Activated CD8-positive, alpha-beta memory T cell treated with anti-CD3 and anti-CD28 coated beads, Interleukin-2, amount 10 ng/mL, durations not matched to agents 7 days and 5 days (primary cell): ENCODE data around the gene A2M. TPM values are rescaled to one million over a fixed set of nuclear protein-coding genes. Genes with fewer than 3 reads are reported as not detected.
A peak's percentile ranks its signal among the peaks of the same experiment; 100 is the strongest.

Experiments
- ATAC-seq: fragments of 150-1000 bp; cut with Tn5 transposase; one replicate; pipeline ENCODE4 v1.10.0; 2021; ENCODE audit warnings: moderate library complexity
- CTCF ChIA-PET: fragments of 350-600 bp; sonication (Branson Sonifier 250); formaldehyde crosslinking; loops from one replicate; lab custom pipeline; 2021; ENCODE audit warnings: antibody characterized with exemption; lab: Charles Lee
- DNase-seq: peaks from one replicate; pipeline ENCODE4 v3.0.0-alpha.2; 2020
- H3K27ac Mint-ChIP-seq: one replicate; pipeline ENCODE4 v1.8.0; 2021; ENCODE audit warnings: mild to moderate bottlenecking, mixed read lengths
- H3K27me3 Mint-ChIP-seq: one replicate; pipeline ENCODE4 v1.8.0; 2021; ENCODE audit warnings: mixed read lengths
- H3K36me3 Mint-ChIP-seq: one replicate; pipeline ENCODE4 v1.8.0; 2021; ENCODE audit warnings: mild to moderate bottlenecking, mixed read lengths
- H3K4me1 Mint-ChIP-seq: one replicate; pipeline ENCODE4 v1.8.0; 2021; ENCODE audit warnings: mixed read lengths
- H3K4me3 Mint-ChIP-seq: one replicate; pipeline ENCODE4 v1.8.0; 2021; ENCODE audit warnings: mild to moderate bottlenecking, moderate library complexity, mixed read lengths
- H3K9me3 Mint-ChIP-seq: one replicate; pipeline ENCODE4 v1.8.0; 2022; ENCODE audit warnings: low read depth, mixed read lengths
- total RNA-seq, 2 experiments: library from RNA; stranded (reverse); gene quantifications; one replicate each; pipeline ENCODE4 v1.2.3, GENCODE V29; 2021

A2M gene
- total RNA-seq, 2 experiments from 2014 or later, result 0.12 TPM; not detected in 1

DNA sequence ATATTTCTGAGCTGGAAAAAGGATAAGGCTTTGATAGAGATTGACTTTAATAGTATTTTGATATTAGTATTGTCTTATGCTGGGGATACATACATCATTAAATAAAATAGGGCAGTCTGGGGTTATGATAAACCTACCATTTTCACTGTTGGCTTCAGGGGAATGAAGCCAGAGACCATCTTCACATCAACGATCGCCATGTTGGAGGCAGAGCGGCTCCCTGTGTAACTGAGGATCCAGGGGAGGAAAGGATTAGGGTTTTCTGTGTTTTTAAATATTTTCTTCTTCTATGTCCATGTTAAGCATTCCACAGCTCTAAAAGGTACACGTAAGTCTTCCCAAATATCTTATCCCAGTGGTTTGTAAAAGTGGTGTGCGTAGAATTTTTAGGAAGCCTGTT, 45.4 kb downstream of the A2M start:
- no peaks in the 10 kb centered on the region for H3K36me3 Mint-ChIP-seq
- CTCF ChIA-PET, result no interaction called here

DNA sequence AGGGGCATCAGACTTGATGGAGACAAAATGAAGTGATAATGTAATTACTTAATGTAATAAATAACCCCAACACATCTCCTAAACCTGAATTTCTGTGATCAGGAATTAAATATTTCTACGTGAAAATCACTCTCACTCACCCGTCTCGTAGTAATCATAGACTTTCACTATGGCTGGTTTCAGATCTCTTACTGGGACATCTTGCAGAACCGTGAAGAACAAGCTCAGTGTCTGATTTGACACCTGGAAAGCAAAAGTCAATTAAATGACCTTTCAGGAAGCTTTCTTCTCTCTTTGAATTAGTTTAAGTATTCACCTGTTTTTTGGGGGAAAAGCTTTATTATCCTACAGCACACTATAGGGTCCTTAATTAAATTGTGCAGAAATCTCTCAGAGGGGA, 47.1 kb downstream of the A2M start:
- CTCF ChIA-PET, result no interaction called here
- Mint-ChIP-seq H3K36me3 (no peaks in the 10 kb centered on the region), H3K4me1 (peaks cover 4% of the 10 kb centered on the region), H3K9me3 (no peaks in the 10 kb centered on the region), H3K27ac (no peak overlapping the region), H3K27me3 (peaks cover 28% of the 10 kb centered on the region), H3K4me3 (no peak overlapping the region)
- no peak for DNase-seq
- ATAC-seq, result no peak

More for the DNA sequence above, 45.4 kb downstream of the A2M start:
- no peak overlapping the region for H3K4me3 Mint-ChIP-seq
- ATAC-seq (no peak), DNase-seq (no peak)
- no peak overlapping the region for H3K27ac Mint-ChIP-seq
- no peaks in the 10 kb centered on the region for H3K9me3 Mint-ChIP-seq
- peaks cover 21% of the 10 kb centered on the region for H3K27me3 Mint-ChIP-seq
- no peaks in the 10 kb centered on the region for H3K4me1 Mint-ChIP-seq

DNA sequence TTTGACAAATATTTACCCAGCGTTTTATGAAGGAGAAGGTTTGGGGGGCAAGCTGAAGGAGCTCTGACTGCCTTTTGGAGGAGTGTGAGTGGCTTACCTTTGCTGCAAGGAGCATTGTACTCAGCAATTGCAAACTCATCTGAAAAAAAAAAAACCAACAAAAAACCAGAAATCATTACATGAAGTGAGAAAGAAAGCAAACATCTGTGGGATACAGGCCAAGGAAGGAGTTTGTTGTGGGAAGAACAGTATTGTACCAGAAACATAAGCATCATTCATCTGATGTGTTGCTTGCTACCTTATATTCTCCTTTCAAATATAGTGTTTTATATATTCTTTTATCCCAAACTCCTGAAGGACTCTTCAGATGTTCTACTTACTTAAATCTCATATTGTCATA, 47.6 kb downstream of the A2M start:
- Mint-ChIP-seq H3K4me1 (peaks cover 4% of the 10 kb centered on the region), H3K27ac (no peak overlapping the region), H3K9me3 (no peaks in the 10 kb centered on the region), H3K27me3 (peaks cover 33% of the 10 kb centered on the region), H3K4me3 (no peak overlapping the region), H3K36me3 (no peaks in the 10 kb centered on the region)
- DNase-seq (no peak), ATAC-seq (no peak)
- CTCF ChIA-PET, result no interaction called here

DNA sequence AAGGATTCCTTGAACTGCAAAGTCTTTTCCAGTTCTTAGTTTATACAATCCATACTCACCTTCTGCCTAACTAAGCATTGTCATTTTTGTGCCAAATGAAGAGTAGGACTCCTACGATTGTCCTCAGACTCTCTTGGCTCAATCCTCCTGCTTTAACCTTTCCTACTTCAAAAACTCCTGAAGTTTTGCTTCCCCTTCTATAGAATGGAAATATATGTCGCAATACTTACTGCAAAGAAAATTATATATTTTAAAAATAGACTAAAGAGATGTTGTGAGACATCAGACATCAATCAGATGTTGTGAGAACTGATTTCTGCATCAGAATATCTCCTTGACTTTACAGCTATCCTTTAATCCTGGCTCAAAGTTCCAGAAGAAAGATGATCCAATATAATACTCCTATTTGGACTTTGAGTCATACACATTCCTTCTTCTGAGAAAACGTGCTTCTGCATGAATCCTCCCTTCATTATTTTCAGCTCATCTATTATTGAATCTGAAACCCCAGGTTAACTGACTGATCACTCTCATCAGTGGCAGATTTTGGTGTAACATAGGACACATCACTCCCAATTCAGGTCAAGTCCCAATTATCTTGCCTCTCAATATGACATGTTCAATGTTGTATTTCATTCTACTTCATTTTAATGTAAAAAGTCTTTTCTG, 48.8 kb downstream of the A2M start:
- Mint-ChIP-seq H3K9me3 (no peaks in the 10 kb centered on the region), H3K27ac (no peak overlapping the region), H3K4me1 (peaks cover 4% of the 10 kb centered on the region), H3K27me3 (peaks cover 34% of the 10 kb centered on the region), H3K4me3 (no peak overlapping the region), H3K36me3 (no peaks in the 10 kb centered on the region)
- ATAC-seq, result no peak
- CTCF ChIA-PET, result interaction anchor here (2.0 kb wide), 1 partner anchor 17 kb away, joined by 6 read pairs; no protein-coding TSS in a partner anchor
- DNase-seq, result no peak

DNA sequence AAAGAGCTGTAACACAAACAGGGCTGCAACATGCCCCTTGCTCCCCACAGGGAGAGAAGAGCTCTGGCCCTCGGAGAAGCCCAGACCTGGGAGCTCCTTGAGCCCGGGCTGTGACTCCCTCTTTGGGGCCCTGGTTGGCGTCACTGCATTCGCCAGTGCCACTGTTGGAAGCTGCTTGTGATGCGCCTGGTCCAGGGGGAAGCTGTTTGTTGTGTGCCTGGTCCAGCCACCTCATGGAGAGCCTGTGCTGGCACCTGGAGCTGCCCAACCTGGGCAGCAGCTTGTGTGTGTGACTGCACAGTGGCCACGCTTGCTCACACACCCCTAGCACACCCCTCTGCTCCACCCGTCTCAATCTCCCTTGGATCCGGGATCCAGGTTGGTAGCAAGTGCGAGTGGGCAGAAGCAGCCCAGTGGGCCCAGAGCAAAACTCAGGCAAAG, 49.5 kb downstream of the A2M start:
- H3K9me3 Mint-ChIP-seq, result no peaks in the 10 kb centered on the region
- no peak overlapping the region for H3K27ac Mint-ChIP-seq
- H3K4me3 Mint-ChIP-seq, result no peak overlapping the region
- CTCF ChIA-PET, result interaction anchor here (2.0 kb wide), 1 partner anchor 17 kb away, joined by 6 read pairs; no protein-coding TSS in a partner anchor
- no peaks in the 10 kb centered on the region for H3K36me3 Mint-ChIP-seq
- H3K4me1 Mint-ChIP-seq, result peaks cover 4% of the 10 kb centered on the region
- peaks cover 34% of the 10 kb centered on the region for H3K27me3 Mint-ChIP-seq
- ATAC-seq (no peak), DNase-seq (no peak)

DNA sequence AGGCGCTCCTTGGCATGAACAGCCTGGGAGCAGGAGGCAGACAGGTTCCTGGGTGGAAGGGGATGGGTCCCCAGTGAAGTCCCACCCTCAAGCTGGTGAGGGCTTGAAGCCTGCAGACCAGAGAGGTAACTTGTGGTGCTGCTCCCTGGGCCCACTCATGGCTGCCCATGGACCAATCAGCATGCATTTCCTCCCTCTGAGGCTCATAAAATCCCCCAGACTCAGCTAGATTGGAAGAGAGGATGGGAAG, 50.2 kb downstream of the A2M start:
- CTCF ChIA-PET, result interaction anchor here (2.0 kb wide), 2 partner anchors 16 to 175 kb away, joined by 4 to 6 read pairs; no protein-coding TSS in a partner anchor
- no peak for ATAC-seq
- H3K27ac Mint-ChIP-seq, result no peak overlapping the region
- H3K9me3 Mint-ChIP-seq, result no peaks in the 10 kb centered on the region
- H3K36me3 Mint-ChIP-seq, result no peaks in the 10 kb centered on the region
- DNase-seq, result no peak
- H3K4me3 Mint-ChIP-seq, result no peak overlapping the region
- H3K27me3 Mint-ChIP-seq, result peaks cover 34% of the 10 kb centered on the region
- peaks cover 4% of the 10 kb centered on the region for H3K4me1 Mint-ChIP-seq

DNA sequence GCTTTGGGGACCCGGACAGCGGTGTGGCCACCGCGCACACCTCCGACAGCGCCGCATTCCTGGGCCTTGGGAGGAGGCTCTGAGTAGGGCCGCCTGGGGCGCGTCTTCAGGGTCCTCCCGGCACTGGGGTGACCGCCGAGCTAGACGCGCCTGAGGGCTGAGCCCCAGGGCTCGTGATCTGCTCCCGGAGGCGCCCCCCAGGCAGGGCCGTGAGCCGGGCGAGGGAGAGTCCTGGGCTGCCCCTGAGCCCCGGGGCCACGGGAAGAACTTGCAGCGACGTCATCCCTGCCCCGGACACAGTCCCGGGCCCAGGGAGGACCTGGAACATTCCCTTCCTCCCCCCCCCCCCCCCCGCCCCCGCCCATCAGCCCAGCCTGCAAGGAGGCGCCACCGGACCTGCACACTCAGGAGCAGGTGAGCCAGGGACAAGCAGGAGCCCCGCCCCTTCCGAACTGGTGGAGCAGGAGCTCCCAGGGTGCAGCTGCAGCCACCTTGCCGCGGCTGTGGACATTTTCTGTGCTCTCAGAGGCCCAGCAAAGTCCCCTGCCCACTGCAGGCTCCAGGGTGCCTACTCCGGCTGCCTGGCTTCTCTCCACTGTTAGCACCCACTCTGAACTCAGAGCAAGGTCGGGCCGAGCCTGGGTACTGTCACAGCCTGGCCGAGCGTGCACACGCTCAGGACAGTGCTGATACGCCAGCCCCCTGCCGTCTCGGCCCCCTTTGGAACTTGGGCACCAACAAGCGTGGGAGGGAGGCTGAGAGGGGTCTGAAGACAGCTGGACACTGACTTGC, 50.7 kb downstream of the A2M start:
- CTCF ChIA-PET, result interaction anchor here (1.0 to 2.0 kb wide), 5 partner anchors 12 to 174 kb away, joined by 3 to 6 read pairs (median 4); no protein-coding TSS in a partner anchor
- no peak for DNase-seq
- no peaks in the 10 kb centered on the region for H3K9me3 Mint-ChIP-seq
- H3K27ac Mint-ChIP-seq, result no peak overlapping the region
- H3K36me3 Mint-ChIP-seq, result no peaks in the 10 kb centered on the region
- peak; percentile 43 for ATAC-seq
- H3K27me3 Mint-ChIP-seq, result peaks cover 30% of the 10 kb centered on the region
- peak overlapping the region; percentile 62 for H3K4me3 Mint-ChIP-seq
- H3K4me1 Mint-ChIP-seq, result peaks cover 4% of the 10 kb centered on the region

DNA sequence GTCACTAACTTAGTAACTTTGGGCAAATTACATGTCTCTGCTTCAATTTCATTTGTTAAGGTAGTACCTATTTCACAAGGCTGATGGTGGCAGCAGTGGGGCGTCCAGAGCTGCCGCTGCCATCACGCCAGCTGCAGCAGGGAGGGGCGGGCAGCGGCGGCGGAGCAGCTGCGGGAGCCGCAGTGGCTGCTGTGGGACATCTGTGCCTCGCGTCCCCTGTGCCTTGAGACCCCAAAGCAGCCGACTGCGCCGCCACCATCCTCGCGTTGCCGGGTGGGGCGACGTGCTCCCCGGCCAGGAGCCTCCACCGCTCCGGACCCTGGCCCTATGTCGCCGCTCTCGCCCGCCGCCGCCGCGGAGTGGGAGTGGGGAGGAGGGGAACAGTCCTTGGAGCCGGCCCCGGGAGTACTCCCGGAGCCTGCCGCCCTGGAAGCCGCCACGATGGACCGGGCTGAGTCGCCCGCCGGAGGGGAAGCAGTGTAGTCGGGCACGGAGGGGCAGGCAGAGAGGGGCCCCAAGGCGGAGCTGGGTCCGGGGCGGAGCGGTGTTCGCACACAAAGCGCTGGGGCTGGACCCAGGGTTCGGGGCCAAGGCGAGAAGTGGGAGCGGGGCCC, 51.4 kb downstream of the A2M start:
- DNase-seq, result peak; percentile 67
- no peaks in the 10 kb centered on the region for H3K36me3 Mint-ChIP-seq
- peaks cover 29% of the 10 kb centered on the region for H3K27me3 Mint-ChIP-seq
- peaks cover 4% of the 10 kb centered on the region for H3K4me1 Mint-ChIP-seq
- ATAC-seq, result peak; percentile 90
- H3K27ac Mint-ChIP-seq, result no peak overlapping the region
- CTCF ChIA-PET, result interaction anchor here (0.8 to 2.0 kb wide), 8 partner anchors 11 to 406 kb away, joined by 3 to 5 read pairs (median 3); no protein-coding TSS in a partner anchor
- no peaks in the 10 kb centered on the region for H3K9me3 Mint-ChIP-seq
- H3K4me3 Mint-ChIP-seq, result peak overlapping the region; percentile 62

DNA sequence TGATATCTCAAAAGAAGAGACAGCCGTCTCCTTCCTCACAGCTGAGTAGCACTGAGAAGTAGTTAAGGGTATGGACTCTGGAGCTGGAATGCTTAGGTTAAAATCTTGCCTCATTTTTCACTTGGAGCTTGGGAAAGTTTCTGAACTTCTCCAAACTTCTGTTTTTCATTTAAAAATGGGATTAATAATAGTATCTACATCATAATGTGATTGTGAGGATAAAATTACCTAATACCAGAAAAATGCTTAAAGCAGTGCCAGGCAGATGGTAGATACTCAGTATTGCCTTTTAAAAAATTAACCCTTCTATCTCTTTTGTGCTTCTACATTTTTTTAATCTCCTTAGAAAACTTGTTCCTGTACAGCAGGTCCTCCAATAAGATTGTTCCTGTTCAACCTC, 63.1 kb downstream of the A2M start:
- peaks cover 3% of the 10 kb centered on the region for H3K4me1 Mint-ChIP-seq
- H3K36me3 Mint-ChIP-seq, result no peaks in the 10 kb centered on the region
- ATAC-seq (no peak), DNase-seq (no peak)
- no peaks in the 10 kb centered on the region for H3K9me3 Mint-ChIP-seq
- H3K27me3 Mint-ChIP-seq, result peaks cover 3% of the 10 kb centered on the region
- CTCF ChIA-PET, result interaction anchor here (1.4 kb wide), 1 partner anchor 396 kb away, joined by 3 read pairs; no protein-coding TSS in a partner anchor
- no peak overlapping the region for H3K4me3 Mint-ChIP-seq
- no peak overlapping the region for H3K27ac Mint-ChIP-seq

DNA sequence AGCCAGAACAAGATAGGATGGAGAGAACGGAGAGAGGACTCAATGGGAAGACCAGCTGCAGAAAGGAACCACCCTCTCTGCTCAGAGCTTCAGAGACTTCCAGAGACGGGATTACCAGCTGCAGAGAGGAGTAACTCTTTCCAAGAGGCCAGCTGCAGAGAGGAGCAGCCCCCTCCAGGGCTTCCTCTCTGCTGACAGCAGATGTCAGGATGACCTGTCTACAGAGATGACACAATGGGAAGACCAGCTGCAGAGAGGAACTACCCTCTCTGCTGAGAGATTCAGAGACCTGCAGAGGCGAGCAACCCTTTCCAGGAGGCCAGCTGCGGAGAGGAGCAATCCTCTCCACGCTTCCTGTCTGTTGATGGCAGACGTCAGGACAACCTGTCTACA, 64.6 kb downstream of the A2M start:
- Mint-ChIP-seq H3K36me3 (no peaks in the 10 kb centered on the region), H3K4me1 (peaks cover 6% of the 10 kb centered on the region), H3K9me3 (no peaks in the 10 kb centered on the region), H3K4me3 (no peak overlapping the region), H3K27me3 (peaks cover 3% of the 10 kb centered on the region), H3K27ac (no peak overlapping the region)
- no peak for ATAC-seq
- CTCF ChIA-PET, result interaction anchor here (0.6 to 6.8 kb wide), 8 partner anchors 9 to 394 kb away, joined by 3 to 101 read pairs (median 3); partner anchors contain the start of gene M6PR
- no peak for DNase-seq

DNA sequence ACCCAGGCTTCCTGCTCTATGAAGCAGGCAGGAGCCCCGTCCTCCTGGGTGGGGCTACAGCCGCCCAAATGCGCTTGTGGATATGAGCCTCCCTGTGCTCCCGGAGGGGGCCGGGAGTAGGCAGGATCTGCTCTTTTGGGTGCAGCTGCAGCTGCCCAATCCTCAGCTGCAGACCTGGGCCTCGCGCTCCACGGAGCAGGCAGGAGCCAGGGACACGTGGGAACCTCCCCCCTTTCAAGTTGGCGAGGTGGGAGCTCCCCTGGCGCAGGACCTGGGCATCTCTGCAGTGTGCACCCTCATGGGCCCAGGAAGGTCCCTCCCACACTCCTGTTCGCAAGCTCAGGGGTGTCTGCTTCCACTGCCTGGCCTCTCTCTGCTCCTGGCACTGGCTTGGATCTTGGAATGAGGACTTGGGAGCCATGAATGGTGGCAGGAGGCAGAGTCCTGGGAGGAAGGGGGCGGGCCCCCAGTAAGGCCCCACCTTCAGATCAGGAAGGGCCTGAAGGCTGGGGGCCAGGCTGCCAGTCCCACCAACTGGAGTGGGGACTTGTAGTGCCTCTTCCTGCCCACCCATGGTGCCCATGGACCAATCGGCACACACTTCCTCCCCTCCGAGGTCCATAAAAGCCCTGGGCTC, 65.1 kb downstream of the A2M start:
- no peak for ATAC-seq
- H3K4me3 Mint-ChIP-seq, result no peak overlapping the region
- CTCF ChIA-PET, result interaction anchor here (0.6 to 6.8 kb wide), 25 partner anchors 9 to 653 kb away, joined by 3 to 101 read pairs (median 5); partner anchors contain the start of genes M6PR and PHC1
- no peaks in the 10 kb centered on the region for H3K36me3 Mint-ChIP-seq
- H3K27ac Mint-ChIP-seq, result no peak overlapping the region
- no peaks in the 10 kb centered on the region for H3K9me3 Mint-ChIP-seq
- no peak for DNase-seq
- peaks cover 3% of the 10 kb centered on the region for H3K27me3 Mint-ChIP-seq
- peaks cover 7% of the 10 kb centered on the region for H3K4me1 Mint-ChIP-seq

DNA sequence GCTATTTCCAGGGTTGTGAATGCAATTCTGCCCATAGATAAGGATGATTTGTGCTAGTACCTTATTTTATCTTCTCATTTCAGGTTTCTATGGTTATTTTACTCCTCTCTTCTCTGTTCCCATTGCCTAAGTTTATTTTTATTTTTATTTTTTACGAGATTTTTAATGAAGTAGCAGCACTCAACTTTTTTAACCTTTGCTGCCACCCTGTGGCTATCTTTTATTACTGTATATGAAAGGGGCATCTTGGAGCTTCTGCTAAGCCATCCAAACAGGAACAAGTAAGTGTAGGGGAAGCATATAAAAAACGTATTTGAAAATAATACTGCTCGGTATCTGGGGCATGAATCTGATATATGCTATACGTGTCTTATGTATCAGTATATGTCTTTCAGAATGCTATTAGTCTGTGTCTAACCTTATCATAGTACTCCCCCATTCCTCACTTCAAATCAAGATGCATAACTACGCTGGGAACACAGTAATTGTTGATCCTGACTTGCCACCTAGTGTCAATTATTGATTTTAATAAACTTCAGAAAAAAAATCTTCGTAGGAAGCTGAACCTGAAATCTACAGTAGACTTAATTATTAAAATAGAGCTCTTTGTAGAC, 66.1 kb downstream of the A2M start:
- Mint-ChIP-seq H3K27me3 (peaks cover 4% of the 10 kb centered on the region), H3K9me3 (no peaks in the 10 kb centered on the region), H3K36me3 (no peaks in the 10 kb centered on the region), H3K27ac (no peak overlapping the region), H3K4me3 (no peak overlapping the region), H3K4me1 (peaks cover 7% of the 10 kb centered on the region)
- ATAC-seq, result peak; percentile 76
- no peak for DNase-seq
- CTCF ChIA-PET, result interaction anchor here (0.8 to 6.8 kb wide), 33 partner anchors 8 to 654 kb away, joined by 3 to 101 read pairs (median 5); partner anchors contain the start of genes M6PR and PHC1
